Endothelial cell (in vitro differentiated cells): ENCODE data around the gene COX10. TPM values are rescaled to one million over a fixed set of nuclear protein-coding genes. Genes with fewer than 3 reads are reported as not detected.

Experiments
- DNase-seq: peaks from one replicate; pipeline ENCODE4 v3.0.0; 2021; ENCODE audit warnings: low spot score
- H3K27ac Mint-ChIP-seq: one replicate; pipeline ENCODE4 v1.8.0; 2021; ENCODE audit warnings: mixed read lengths, inconsistent platforms; ENCODE audit not compliant: unreplicated experiment
- H3K27me3 Mint-ChIP-seq: one replicate; pipeline ENCODE4 v1.8.0; 2021; ENCODE audit warnings: mild to moderate bottlenecking, moderate library complexity, mixed read lengths, inconsistent platforms; ENCODE audit not compliant: unreplicated experiment
- H3K36me3 Mint-ChIP-seq: one replicate; pipeline ENCODE4 v1.8.0; 2021; ENCODE audit warnings: mild to moderate bottlenecking, low read depth, mixed read lengths, inconsistent platforms; ENCODE audit not compliant: unreplicated experiment
- H3K4me1 Mint-ChIP-seq: one replicate; pipeline ENCODE4 v1.8.0; 2021; ENCODE audit warnings: mild to moderate bottlenecking, mixed read lengths, inconsistent platforms; ENCODE audit not compliant: unreplicated experiment
- H3K4me3 Mint-ChIP-seq: one replicate; pipeline ENCODE4 v1.8.0; 2021; ENCODE audit warnings: mild to moderate bottlenecking, mixed read lengths, inconsistent platforms; ENCODE audit not compliant: unreplicated experiment
- H3K9me3 Mint-ChIP-seq: one replicate; pipeline ENCODE4 v1.8.0; 2021; ENCODE audit warnings: mixed read lengths, inconsistent platforms; ENCODE audit not compliant: unreplicated experiment
- total RNA-seq: library from RNA; stranded (reverse); fragmentation: NEBNext Ultra II Directional; extraction: Animal tissue kit (Norgen Biotek cat#: 25700); gene quantifications from one replicate; pipeline ENCODE4 v1.2.1, GENCODE V29; 2021; ENCODE audit not compliant: unreplicated experiment
- TF ChIP-seq, protein P1 (sequence below): fragments of 200-600 bp; sonication (generic); IDR thresholded peaks from one replicate; pipeline ENCODE4 v1.5.0; 2021; ENCODE audit warnings: antibody characterized with exemption; ENCODE audit not compliant: unreplicated experiment

COX10 gene
- total RNA-seq, 1 donor from 2014 or later, result 12.5 TPM

DNA sequence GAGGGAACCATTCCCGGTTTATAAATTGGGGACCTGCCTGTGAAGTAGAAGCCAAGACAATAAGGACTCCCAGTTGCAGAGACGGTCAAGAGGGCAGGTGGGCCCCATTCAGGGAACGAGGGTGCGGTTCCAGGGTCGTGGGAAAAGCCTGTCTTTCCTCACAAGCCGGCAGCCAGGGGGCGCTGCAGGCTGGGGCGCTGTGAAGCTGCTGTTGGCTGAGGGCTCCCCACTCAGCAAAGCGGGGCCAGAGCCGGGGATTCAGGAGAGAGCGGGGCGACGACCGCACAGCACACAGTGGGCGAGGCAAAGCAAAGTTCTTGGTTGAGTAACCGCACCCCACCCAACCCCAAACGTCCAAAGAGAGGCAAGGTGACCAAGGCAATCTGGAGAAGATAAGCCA, 142.5 kb downstream of the COX10 start:
- Mint-ChIP-seq H3K9me3 (no peaks in the 10 kb centered on the region), H3K36me3 (peaks cover 48% of the 10 kb centered on the region), H3K27me3 (peaks cover 6% of the 10 kb centered on the region), H3K4me1 (peaks cover 15% of the 10 kb centered on the region), H3K27ac (no peak overlapping the region), H3K4me3 (no peak overlapping the region)
- TF ChIP-seq, protein P1, sequence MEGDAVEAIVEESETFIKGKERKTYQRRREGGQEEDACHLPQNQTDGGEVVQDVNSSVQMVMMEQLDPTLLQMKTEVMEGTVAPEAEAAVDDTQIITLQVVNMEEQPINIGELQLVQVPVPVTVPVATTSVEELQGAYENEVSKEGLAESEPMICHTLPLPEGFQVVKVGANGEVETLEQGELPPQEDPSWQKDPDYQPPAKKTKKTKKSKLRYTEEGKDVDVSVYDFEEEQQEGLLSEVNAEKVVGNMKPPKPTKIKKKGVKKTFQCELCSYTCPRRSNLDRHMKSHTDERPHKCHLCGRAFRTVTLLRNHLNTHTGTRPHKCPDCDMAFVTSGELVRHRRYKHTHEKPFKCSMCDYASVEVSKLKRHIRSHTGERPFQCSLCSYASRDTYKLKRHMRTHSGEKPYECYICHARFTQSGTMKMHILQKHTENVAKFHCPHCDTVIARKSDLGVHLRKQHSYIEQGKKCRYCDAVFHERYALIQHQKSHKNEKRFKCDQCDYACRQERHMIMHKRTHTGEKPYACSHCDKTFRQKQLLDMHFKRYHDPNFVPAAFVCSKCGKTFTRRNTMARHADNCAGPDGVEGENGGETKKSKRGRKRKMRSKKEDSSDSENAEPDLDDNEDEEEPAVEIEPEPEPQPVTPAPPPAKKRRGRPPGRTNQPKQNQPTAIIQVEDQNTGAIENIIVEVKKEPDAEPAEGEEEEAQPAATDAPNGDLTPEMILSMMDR, result no peak
- DNase-seq, result no peak

DNA sequence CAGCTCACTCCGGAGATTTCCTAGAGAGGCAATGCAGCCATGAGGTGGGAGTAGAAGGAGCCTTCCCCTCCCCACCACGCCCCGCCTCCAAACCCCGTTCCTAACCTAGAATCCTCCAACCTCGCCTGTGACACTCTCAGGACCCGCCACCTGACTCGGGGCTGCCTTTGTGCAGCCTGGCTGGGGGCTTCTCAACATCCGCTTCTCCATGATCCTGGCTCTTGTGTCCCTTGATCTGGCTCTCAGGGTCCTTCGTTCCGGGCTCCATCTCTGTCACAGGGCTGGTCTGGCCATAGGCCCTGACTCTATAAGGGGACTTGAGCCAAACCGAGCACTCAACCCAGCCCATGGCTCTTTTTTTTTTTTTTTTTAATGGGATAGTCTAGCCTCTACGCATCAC, 143.1 kb downstream of the COX10 start:
- DNase-seq, result no peak
- TF ChIP-seq, protein P1, result no peak
- no peaks in the 10 kb centered on the region for H3K9me3 Mint-ChIP-seq
- H3K27ac Mint-ChIP-seq, result peak overlapping the region; percentile 27
- peaks cover 6% of the 10 kb centered on the region for H3K27me3 Mint-ChIP-seq
- peaks cover 48% of the 10 kb centered on the region for H3K36me3 Mint-ChIP-seq
- peaks cover 15% of the 10 kb centered on the region for H3K4me1 Mint-ChIP-seq
- peak overlapping the region; percentile 38 for H3K4me3 Mint-ChIP-seq

DNA sequence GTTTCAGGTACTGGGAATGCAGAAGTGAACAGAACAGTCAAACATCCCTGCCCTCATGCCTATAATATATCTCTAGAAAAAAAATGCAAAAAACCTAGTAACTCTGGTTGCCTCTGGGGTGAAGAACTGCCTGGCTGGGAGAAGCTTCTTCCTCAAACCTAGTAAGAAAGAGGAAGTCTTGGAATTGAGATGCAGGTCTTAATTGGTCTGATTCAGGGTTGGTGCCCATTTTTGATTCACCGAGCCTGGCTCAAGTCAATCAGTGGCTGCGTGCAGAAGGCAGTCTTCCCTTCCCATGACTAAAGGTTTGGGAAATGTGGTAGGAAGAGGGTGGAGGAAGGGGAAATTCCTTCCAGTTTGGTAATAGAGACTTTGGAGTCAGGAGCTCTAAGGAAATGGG, 145.0 kb downstream of the COX10 start:
- no peak for DNase-seq
- no peaks in the 10 kb centered on the region for H3K9me3 Mint-ChIP-seq
- H3K36me3 Mint-ChIP-seq, result peaks cover 34% of the 10 kb centered on the region
- TF ChIP-seq, protein P1, result no peak
- no peak overlapping the region for H3K4me3 Mint-ChIP-seq
- no peak overlapping the region for H3K27ac Mint-ChIP-seq
- H3K27me3 Mint-ChIP-seq, result peaks cover 6% of the 10 kb centered on the region
- H3K4me1 Mint-ChIP-seq, result peaks cover 15% of the 10 kb centered on the region

DNA sequence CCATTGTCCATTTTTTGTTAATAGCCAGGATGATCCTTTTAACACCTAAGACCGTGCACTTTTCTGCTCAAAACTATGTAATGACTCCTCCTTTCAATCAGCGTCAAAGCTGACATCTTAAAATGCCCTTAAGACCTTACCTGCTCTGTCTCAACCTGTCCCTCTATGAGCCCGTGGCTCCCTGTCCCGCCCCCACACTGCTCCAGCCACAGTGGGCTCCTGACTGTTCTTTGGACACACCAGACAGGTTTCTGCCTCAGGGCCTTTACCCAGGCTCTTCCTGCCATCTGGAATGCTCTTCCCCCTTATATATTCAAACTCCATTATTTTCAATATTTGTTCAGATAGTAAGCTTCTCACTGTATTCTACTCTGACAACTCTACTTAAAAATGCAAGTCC, 153.3 kb downstream of the COX10 start:
- H3K27me3 Mint-ChIP-seq, result no peaks in the 10 kb centered on the region

DNA sequence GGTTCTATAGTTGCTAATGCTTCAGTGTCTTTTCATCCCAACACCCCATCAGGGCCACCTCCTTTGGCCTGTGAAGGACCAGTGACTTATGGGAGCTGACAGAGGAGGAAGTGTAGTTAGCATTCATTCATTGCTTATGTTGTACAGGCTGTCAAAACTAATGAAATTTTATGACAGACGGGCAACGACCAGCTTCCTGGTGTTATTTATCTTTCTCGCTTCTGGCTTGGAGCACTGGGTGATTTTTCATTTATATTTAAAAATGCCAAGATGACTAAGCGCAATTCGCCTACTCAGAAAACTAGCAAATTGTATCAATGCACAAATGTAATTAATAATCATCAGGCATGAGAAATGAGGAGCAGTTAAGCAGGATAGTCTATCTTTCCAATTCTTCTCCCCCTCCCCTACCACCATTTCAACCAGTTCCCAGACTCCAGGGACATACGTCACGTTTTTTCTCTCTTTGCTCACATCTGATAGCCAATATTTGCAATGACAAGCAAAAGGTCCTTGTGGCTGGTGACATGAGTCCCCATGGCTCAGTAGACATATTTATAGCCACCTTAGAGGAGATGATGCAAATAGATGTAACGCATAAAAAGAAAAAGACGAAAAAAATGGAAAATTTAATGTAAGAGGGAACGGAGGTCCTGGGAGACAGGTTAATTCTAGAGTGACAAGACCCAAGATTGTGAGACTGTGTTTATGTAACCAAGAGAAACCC, 156.1 kb downstream of the COX10 start:
- Mint-ChIP-seq H3K4me1 (no peaks in the 10 kb centered on the region), H3K27ac (no peak overlapping the region), H3K36me3 (no peaks in the 10 kb centered on the region), H3K4me3 (no peak overlapping the region), H3K27me3 (no peaks in the 10 kb centered on the region), H3K9me3 (no peaks in the 10 kb centered on the region)
- DNase-seq, result no peak
- TF ChIP-seq, protein P1, result no peak

More for the DNA sequence above, 153.3 kb downstream of the COX10 start:
- Mint-ChIP-seq H3K4me3 (no peak overlapping the region), H3K27ac (no peak overlapping the region), H3K36me3 (no peaks in the 10 kb centered on the region), H3K4me1 (no peaks in the 10 kb centered on the region), H3K9me3 (no peaks in the 10 kb centered on the region)
- TF ChIP-seq, protein P1, result no peak
- DNase-seq, result no peak
